Endodermal cell (in vitro differentiated cells): ENCODE measurements around the gene MLYCD. TPM values are rescaled to one million over a fixed set of nuclear protein-coding genes. Genes with fewer than 3 reads are reported as not detected.
A peak's percentile ranks its signal among the peaks of the same experiment; 100 is the strongest.
"Not testable (repeated sequence)": the region's sequence is repeated elsewhere in the genome, so short reads cannot be mapped to it uniquely, and the experiment has no call there.

Experiments
- DNase-seq: peaks from one replicate; pipeline ENCODE4 v3.0.0-alpha.2; 2017
- H3K27ac ChIP-seq: 2 replicates; pipeline ENCODE4 v1.5.1; 2013; ENCODE audit warnings: mild to moderate bottlenecking, low read depth, low read length, moderate library complexity
- H3K27me3 ChIP-seq: 2 replicates; pipeline ENCODE4 v1.6.1; 2013; ENCODE audit warnings: mild to moderate bottlenecking, low read length, moderate library complexity; ENCODE audit not compliant: insufficient read depth, control insufficient read depth, poor library complexity, severe bottlenecking
- H3K36me3 ChIP-seq: 2 replicates; pipeline ENCODE4 v1.7.0; 2013; ENCODE audit warnings: mild to moderate bottlenecking, low read length, moderate library complexity; ENCODE audit not compliant: control insufficient read depth, insufficient read depth
- H3K4me1 ChIP-seq: one replicate; pipeline ENCODE4 v1.7.0; 2013; ENCODE audit warnings: low read length; ENCODE audit not compliant: control insufficient read depth, insufficient read depth
- H3K4me3 ChIP-seq: 2 replicates; pipeline ENCODE4 v1.5.1; 2013; ENCODE audit warnings: mild to moderate bottlenecking, low read length, moderate library complexity
- H3K9ac ChIP-seq: 2 replicates; pipeline ENCODE4 v1.6.1; 2013; ENCODE audit warnings: mild to moderate bottlenecking, low read length, moderate library complexity; ENCODE audit not compliant: poor library complexity, severe bottlenecking; ENCODE audit errors: extremely low read depth
- H3K9me3 ChIP-seq: 2 replicates; pipeline ENCODE4 v1.6.1; 2013; ENCODE audit warnings: mild to moderate bottlenecking, low read length, moderate library complexity; ENCODE audit not compliant: control insufficient read depth
- H3K27ac Mint-ChIP-seq: 2 replicates; pipeline ENCODE4 v1.8.0; 2020; ENCODE audit warnings: mixed read lengths
- H3K27me3 Mint-ChIP-seq: 2 replicates; pipeline ENCODE4 v1.8.0; 2021; ENCODE audit warnings: mild to moderate bottlenecking, mixed read lengths; ENCODE audit not compliant: insufficient read depth
- H3K36me3 Mint-ChIP-seq: 2 replicates; pipeline ENCODE4 v1.8.0; 2020; ENCODE audit warnings: low read depth, mixed read lengths
- H3K4me1 Mint-ChIP-seq: 2 replicates; pipeline ENCODE4 v1.8.0; 2020; ENCODE audit warnings: mixed read lengths
- H3K4me3 Mint-ChIP-seq: 2 replicates; pipeline ENCODE4 v1.8.0; 2020; ENCODE audit warnings: mild to moderate bottlenecking, moderate library complexity, mixed read lengths
- H3K9me3 Mint-ChIP-seq: 2 replicates; pipeline ENCODE4 v1.8.0; 2020; ENCODE audit warnings: mild to moderate bottlenecking, mixed read lengths
- WGBS, 2 experiments: methylation state at CpG; one replicate each; pipeline versions ENCODE4 v1.1.5 to v1.1.7; 2013; ENCODE audit warnings: missing lambda C conversion rate in 2 of 2, mixed read lengths in 1 of 2; ENCODE audit not compliant: insufficient coverage in 1 of 2, insufficient read length in 1 of 2; 5-methylcytosine and 5-hydroxymethylcytosine counted together
- total RNA-seq, 2 donors: library from RNA; stranded (reverse); fragmentation: NEBNext Ultra II Directional in 1 of 2; extraction: Animal tissue kit (Norgen Biotek cat#: 25700) in 1 of 2; gene quantifications; 2 replicates in 1 of 2; 3 replicates in 1 of 2; pipeline ENCODE4 v1.2.1, GENCODE V29; 2021
- TF ChIP-seq, protein P1 (sequence below): fragments of 200-600 bp; sonication (generic); conservative IDR thresholded peaks from 2 replicates; pipeline ENCODE4 v1.5.0; 2021; ENCODE audit warnings: antibody characterized with exemption, mild to moderate bottlenecking

Gene MLYCD
- total RNA-seq, 2 donors from 2014 or later = 11.1 to 19.0 TPM

DNA sequence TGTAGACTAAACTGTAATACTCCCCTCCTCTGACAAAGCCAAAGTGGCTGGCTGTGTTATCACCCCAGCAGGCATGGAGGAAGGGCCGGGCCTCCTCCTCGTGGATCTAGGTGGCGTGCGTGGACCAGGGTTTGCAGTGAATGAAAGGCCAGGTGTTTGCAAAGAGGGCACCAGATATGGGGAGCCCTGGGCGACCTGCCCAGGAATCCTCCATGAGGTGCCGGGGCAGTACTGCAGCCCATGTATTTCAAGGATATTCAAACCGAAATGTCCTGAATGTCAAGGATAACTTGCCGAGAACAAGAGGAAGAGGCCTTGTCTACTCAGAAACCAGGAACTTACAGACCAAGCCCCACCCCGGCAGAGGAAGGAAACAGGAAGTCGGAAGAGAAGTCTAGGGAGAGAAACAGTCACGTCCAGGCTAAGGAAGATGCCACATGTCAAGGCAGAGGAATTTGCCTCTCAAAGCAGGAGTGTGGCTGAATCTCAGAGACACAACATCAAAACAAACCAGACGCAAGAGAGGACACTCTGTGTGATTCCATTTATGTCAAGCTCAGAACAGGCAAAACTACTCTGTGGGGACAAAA is 40.4 kb downstream of the MLYCD start:
- H3K4me3 Mint-ChIP-seq = no peak overlapping the region
- Histone ChIP-seq H3K36me3 (no peaks in the 10 kb centered on the region), H3K27ac (no peak overlapping the region), H3K9ac (no peak overlapping the region), H3K27me3 (no peaks in the 10 kb centered on the region), H3K4me3 (no peak overlapping the region), H3K4me1 (peaks cover 7% of the 10 kb centered on the region), H3K9me3 (no peaks in the 10 kb centered on the region)
- H3K9me3 Mint-ChIP-seq = no peaks in the 10 kb centered on the region
- no peak overlapping the region for H3K27ac Mint-ChIP-seq
- H3K4me1 Mint-ChIP-seq = peaks cover 4% of the 10 kb centered on the region
- peaks cover 6% of the 10 kb centered on the region for H3K27me3 Mint-ChIP-seq
- peaks cover 12% of the 10 kb centered on the region for H3K36me3 Mint-ChIP-seq
- 91 to 93% methylated on average over 12 of the region's 12 CpGs for WGBS, 2 experiments
- TF ChIP-seq, protein P1, sequence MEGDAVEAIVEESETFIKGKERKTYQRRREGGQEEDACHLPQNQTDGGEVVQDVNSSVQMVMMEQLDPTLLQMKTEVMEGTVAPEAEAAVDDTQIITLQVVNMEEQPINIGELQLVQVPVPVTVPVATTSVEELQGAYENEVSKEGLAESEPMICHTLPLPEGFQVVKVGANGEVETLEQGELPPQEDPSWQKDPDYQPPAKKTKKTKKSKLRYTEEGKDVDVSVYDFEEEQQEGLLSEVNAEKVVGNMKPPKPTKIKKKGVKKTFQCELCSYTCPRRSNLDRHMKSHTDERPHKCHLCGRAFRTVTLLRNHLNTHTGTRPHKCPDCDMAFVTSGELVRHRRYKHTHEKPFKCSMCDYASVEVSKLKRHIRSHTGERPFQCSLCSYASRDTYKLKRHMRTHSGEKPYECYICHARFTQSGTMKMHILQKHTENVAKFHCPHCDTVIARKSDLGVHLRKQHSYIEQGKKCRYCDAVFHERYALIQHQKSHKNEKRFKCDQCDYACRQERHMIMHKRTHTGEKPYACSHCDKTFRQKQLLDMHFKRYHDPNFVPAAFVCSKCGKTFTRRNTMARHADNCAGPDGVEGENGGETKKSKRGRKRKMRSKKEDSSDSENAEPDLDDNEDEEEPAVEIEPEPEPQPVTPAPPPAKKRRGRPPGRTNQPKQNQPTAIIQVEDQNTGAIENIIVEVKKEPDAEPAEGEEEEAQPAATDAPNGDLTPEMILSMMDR = peak; percentile 19
- DNase-seq = no peak

DNA sequence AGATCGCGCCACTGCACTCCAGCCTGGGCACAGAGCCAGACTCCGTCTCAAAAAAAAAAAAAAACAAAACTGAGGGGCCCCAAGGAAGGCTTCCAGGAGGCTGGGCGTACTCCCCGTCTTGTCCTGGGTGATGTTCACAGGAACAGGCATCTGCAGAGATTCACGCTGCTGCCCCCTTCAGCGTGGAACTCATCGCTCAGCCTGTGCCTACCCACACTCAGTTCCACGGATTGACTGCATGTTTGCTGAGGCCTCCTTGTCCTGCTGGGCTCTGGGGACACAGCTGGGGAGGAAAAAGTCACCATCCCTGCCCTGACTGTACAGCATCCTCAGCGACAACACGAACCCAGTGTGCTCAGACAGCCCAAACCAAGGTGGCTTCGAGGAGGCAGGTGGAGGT is 41.2 kb downstream of the MLYCD start:
- Mint-ChIP-seq H3K27me3 (peaks cover 6% of the 10 kb centered on the region), H3K36me3 (peaks cover 12% of the 10 kb centered on the region), H3K27ac (no peak overlapping the region), H3K4me1 (peaks cover 4% of the 10 kb centered on the region), H3K9me3 (no peaks in the 10 kb centered on the region), H3K4me3 (no peak overlapping the region)
- Histone ChIP-seq H3K36me3 (no peaks in the 10 kb centered on the region), H3K27ac (no peak overlapping the region), H3K4me3 (no peak overlapping the region), H3K27me3 (no peaks in the 10 kb centered on the region), H3K4me1 (peaks cover 7% of the 10 kb centered on the region), H3K9me3 (no peaks in the 10 kb centered on the region), H3K9ac (no peak overlapping the region)
- 79 to 81% methylated on average over 8 to 11 of the region's 12 CpGs for WGBS, 2 experiments
- no peak for DNase-seq
- TF ChIP-seq, protein P1 = peak; percentile 14

DNA sequence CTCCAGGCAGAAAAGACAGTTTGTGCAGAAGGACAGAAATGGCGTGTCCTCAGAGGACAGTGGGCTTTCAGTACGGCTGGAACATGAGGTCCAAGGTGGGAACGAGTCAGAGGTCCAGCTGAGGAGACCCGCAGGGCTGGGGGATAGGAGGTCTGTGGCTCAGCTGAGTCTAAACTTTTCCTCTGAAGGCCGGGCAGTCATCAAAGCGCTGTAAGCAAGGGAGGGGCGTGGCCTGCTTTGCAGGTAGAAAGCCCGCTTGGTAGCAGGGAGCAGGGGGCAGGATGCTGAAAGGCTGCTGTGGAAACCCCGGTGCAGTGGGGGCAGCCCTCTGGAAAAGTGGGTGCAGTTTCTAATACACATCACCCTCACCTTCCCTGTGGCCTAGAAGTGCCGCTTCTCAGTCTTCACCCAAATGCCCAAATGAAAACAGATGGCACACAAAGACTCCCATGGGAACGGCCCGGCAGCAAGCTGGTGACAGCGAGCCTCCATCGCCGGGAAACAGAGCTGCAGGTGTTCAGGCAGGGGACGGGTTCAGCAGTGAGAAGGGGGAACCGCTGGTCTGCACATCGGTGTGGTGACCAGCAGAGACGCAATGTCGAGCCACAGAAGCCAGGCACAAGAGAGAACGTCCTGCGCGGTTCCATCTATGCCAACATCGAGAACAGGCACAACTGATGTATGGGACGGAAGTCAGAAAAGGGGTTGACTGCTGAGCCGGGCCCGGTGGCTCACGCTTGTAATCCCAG is 41.9 kb downstream of the MLYCD start:
- WGBS, 2 experiments = 91 to 95% methylated on average over 21 to 28 of the region's 28 CpGs
- peaks cover 6% of the 10 kb centered on the region for H3K27me3 Mint-ChIP-seq
- Histone ChIP-seq H3K9me3 (no peaks in the 10 kb centered on the region), H3K36me3 (no peaks in the 10 kb centered on the region), H3K4me1 (peaks cover 7% of the 10 kb centered on the region), H3K27me3 (no peaks in the 10 kb centered on the region), H3K4me3 (no peak overlapping the region), H3K27ac (no peak overlapping the region), H3K9ac (no peak overlapping the region)
- TF ChIP-seq, protein P1 = no peak
- H3K9me3 Mint-ChIP-seq = no peaks in the 10 kb centered on the region
- H3K4me1 Mint-ChIP-seq = peaks cover 4% of the 10 kb centered on the region
- H3K27ac Mint-ChIP-seq = no peak overlapping the region
- no peak overlapping the region for H3K4me3 Mint-ChIP-seq
- peaks cover 12% of the 10 kb centered on the region for H3K36me3 Mint-ChIP-seq
- peak; percentile 71 for DNase-seq

DNA sequence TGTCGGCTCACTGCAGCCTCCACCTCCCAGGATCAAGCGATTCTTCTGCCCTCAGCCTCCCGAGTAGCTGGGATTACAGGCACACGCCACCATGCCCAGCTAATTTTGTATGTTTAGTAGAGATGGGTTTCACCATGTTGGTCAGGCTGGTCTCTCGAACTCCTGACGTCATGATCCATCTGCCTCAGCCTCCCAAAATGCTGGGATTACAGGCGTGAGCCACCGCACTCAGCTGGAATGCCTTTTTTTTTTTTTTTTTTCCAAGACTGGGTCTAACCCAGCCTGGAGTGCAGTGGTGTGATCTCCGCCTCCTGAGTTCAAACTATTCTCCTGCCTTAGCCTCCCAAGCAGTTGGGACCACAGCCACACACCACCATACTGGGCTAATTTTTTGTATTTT is 42.6 kb downstream of the MLYCD start:
- not testable (repeated sequence) for H3K9ac ChIP-seq, H3K9me3 Mint-ChIP-seq, H3K4me1 ChIP-seq, H3K4me3 Mint-ChIP-seq, H3K4me1 Mint-ChIP-seq, H3K27me3 Mint-ChIP-seq, H3K27ac ChIP-seq, H3K27me3 ChIP-seq, H3K27ac Mint-ChIP-seq, DNase-seq, H3K36me3 ChIP-seq, H3K9me3 ChIP-seq, H3K4me3 ChIP-seq
- WGBS, 2 experiments = 93 to 96% methylated on average over 4 to 8 of the region's 9 CpGs
- H3K36me3 Mint-ChIP-seq = peaks cover 12% of the 10 kb centered on the region
